Aorta (tissue), 5 donors: Measurements from ENCODE around the gene METAP1D. TPM values are rescaled to one million over a fixed set of nuclear protein-coding genes. Genes with fewer than 3 reads are reported as not detected.

Experiments
- ATAC-seq: fragments of 200-7000 bp; cut with Tn5 transposase; one replicate; pipeline ENCODE4 v1.9.1; 2022; ENCODE audit warnings: moderate library complexity; ENCODE audit not compliant: low FRiP score
- DNase-seq, 2 donors: peaks; one replicate each; pipeline ENCODE4 v3.0.0-alpha.2; 2020
- H3K27ac ChIP-seq, 2 donors: one replicate each; pipeline ENCODE4 v1.5.1; 2013; ENCODE audit warnings: low read length in 2 of 2, mild to moderate bottlenecking in 2 of 2, moderate library complexity in 2 of 2, control low read depth in 1 of 2, inconsistent platforms in 1 of 2, low read depth in 1 of 2
- H3K27me3 ChIP-seq, 2 donors: one replicate each; pipeline ENCODE4 v1.6.1; 2013; ENCODE audit warnings: control low read depth in 1 of 2, low read length in 1 of 2, mild to moderate bottlenecking in 1 of 2, moderate library complexity in 1 of 2; ENCODE audit not compliant: insufficient read depth in 2 of 2, control insufficient read depth in 1 of 2
- H3K36me3 ChIP-seq, 2 donors: one replicate each; pipeline ENCODE4 v1.6.1; 2013; ENCODE audit warnings: control low read depth in 1 of 2, low read length in 1 of 2, mild to moderate bottlenecking in 1 of 2; ENCODE audit not compliant: insufficient read depth in 2 of 2, control insufficient read depth in 1 of 2
- H3K4me1 ChIP-seq, 2 donors: one replicate each; pipeline ENCODE4 v1.6.1; 2013; ENCODE audit warnings: low read length in 2 of 2, control low read depth in 1 of 2, mild to moderate bottlenecking in 1 of 2, moderate library complexity in 1 of 2; ENCODE audit not compliant: insufficient read depth in 2 of 2, control insufficient read depth in 1 of 2
- H3K4me3 ChIP-seq, 2 donors: one replicate each; pipeline ENCODE4 v1.5.1; 2013; ENCODE audit warnings: low read length in 2 of 2, control low read depth in 1 of 2, mild to moderate bottlenecking in 1 of 2
- H3K9me3 ChIP-seq: one replicate; pipeline ENCODE4 v1.6.1; 2013; ENCODE audit warnings: mild to moderate bottlenecking, low read length; ENCODE audit not compliant: control insufficient read depth
- WGBS, 2 donors: extraction: QIAGEN DNeasy Blood & Tissue Kit; methylation state at CpG; one replicate each; pipeline ENCODE4 v1.1.7; 2013; 5-methylcytosine and 5-hydroxymethylcytosine counted together
- intact Hi-C, 2 donors: fragments of 100-400 bp; cut with DNase I; formaldehyde crosslinking; loops; one replicate each; pipeline versions ENCODE4 v1.14.2 to v1.15.0; 2022
- polyA plus RNA-seq, 2 donors: library from polyadenylated mRNA; stranded (reverse); fragments of 200-250 nt; gene quantifications; one replicate each; pipeline ENCODE4 v1.2.3, GENCODE V29; 2013
- total RNA-seq, 2 donors: library from RNA; stranded (reverse); fragmentation: NEBNext Ultra II Directional; extraction: Animal tissue kit (Norgen Biotek cat#: 25700); gene quantifications; one replicate each; pipeline ENCODE4 v1.2.1, GENCODE V29; 2021
- donor health status: healthy with polysubstance abuse.
- donor health status: Bipolar disorder and iron deficiency.
- donor health status: DM: no; HTN: no; CAD: no.
- donor health status: DM: no; HTN: no; CAD: no.
- donor health status: DM: yes; HTN: yes; CAD: no.

Gene METAP1D
- total and polyA plus RNA-seq, 4 donors, result 2.9 to 8.0 (median 4.2) TPM

- ATAC-seq (no peak), DNase-seq (no peak)
- Histone ChIP-seq H3K4me1 (no peaks in the 10 kb centered on the region), H3K4me3 (no peak overlapping the region), H3K36me3 (no peaks in the 10 kb centered on the region), H3K9me3 (no peaks in the 10 kb centered on the region), H3K27me3 (no peaks in the 10 kb centered on the region), H3K27ac (no peak overlapping the region)
- WGBS, 2 donors, result 98 to 100% methylated on average over 1 of the region's 1 CpG
- intact Hi-C loops, result no loop called here
Measured at GRCh38 chr2:172007372-172007771, 7.6 kb downstream of the METAP1D start.

- DNase-seq, result no peak
- H3K4me1 ChIP-seq, result no peaks in the 10 kb centered on the region
- no peaks in the 10 kb centered on the region for H3K36me3 ChIP-seq
- H3K27me3 ChIP-seq, result no peaks in the 10 kb centered on the region
- H3K4me3 ChIP-seq, result no peak overlapping the region
- 92 to 97% methylated on average over 4 of the region's 4 CpGs for WGBS, 2 donors
- no peak overlapping the region for H3K27ac ChIP-seq
- ATAC-seq, result no peak
- intact Hi-C loops, result no loop called here
- no peaks in the 10 kb centered on the region for H3K9me3 ChIP-seq
Measured at GRCh38 chr2:172009823-172010222, 10.1 kb downstream of the METAP1D start.

- Histone ChIP-seq H3K36me3 (no peaks in the 10 kb centered on the region), H3K4me1 (no peaks in the 10 kb centered on the region), H3K27me3 (no peaks in the 10 kb centered on the region), H3K27ac (no peak overlapping the region), H3K4me3 (no peak overlapping the region), H3K9me3 (no peaks in the 10 kb centered on the region)
- WGBS, 2 donors, result 75 to 76% methylated on average over 11 of the region's 11 CpGs
- no peak for ATAC-seq
- intact Hi-C loops, result no loop called here
- DNase-seq, result no peak
Measured at GRCh38 chr2:172011812-172012575, 12.2 kb downstream of the METAP1D start.

- H3K27me3 ChIP-seq, result no peaks in the 10 kb centered on the region
- intact Hi-C loops, result no loop called here
- H3K9me3 ChIP-seq, result no peaks in the 10 kb centered on the region
- H3K4me1 ChIP-seq, result no peaks in the 10 kb centered on the region
- no peaks in the 10 kb centered on the region for H3K36me3 ChIP-seq
- ATAC-seq (no peak), DNase-seq (no peak)
- 64 to 66% methylated on average over 9 of the region's 9 CpGs for whole genome bisulfite sequencing, 2 donors
- H3K27ac ChIP-seq, result no peak overlapping the region
- H3K4me3 ChIP-seq, result no peak overlapping the region
Measured at GRCh38 chr2:172012677-172013391, 13.1 kb downstream of the METAP1D start.

- ATAC-seq (no peak), DNase-seq (no peak)
- Histone ChIP-seq H3K9me3 (no peaks in the 10 kb centered on the region), H3K36me3 (no peaks in the 10 kb centered on the region), H3K27ac (no peak overlapping the region), H3K4me3 (no peak overlapping the region), H3K4me1 (no peaks in the 10 kb centered on the region), H3K27me3 (no peaks in the 10 kb centered on the region)
- intact Hi-C loops, result no loop called here
- 79 to 85% methylated on average over 4 of the region's 4 CpGs for WGBS, 2 donors
Measured at GRCh38 chr2:172013396-172013795, 13.6 kb downstream of the METAP1D start.

GRCh38 chr2:172021074-172021931, 21.6 kb downstream of the METAP1D start:
- intact Hi-C loops, result no loop called here
- 49% methylated on average over 8 of the region's 8 CpGs for WGBS, 2 donors
- DNase-seq (no peak), ATAC-seq (no peak)
- Histone ChIP-seq H3K4me1 (no peaks in the 10 kb centered on the region), H3K4me3 (no peak overlapping the region), H3K9me3 (no peaks in the 10 kb centered on the region), H3K27ac (no peak overlapping the region), H3K36me3 (no peaks in the 10 kb centered on the region), H3K27me3 (no peaks in the 10 kb centered on the region)

- ATAC-seq, result no peak
- intact Hi-C loops, result no loop called here
- Histone ChIP-seq H3K9me3 (no peaks in the 10 kb centered on the region), H3K27ac (no peak overlapping the region), H3K36me3 (no peaks in the 10 kb centered on the region), H3K27me3 (no peaks in the 10 kb centered on the region), H3K4me3 (peak overlapping the region in 1 of 2 donors; percentile 9), H3K4me1 (no peaks in the 10 kb centered on the region)
- no peak for DNase-seq
- WGBS, 2 donors, result 9 to 16% methylated on average over 5 of the region's 5 CpGs
Measured at GRCh38 chr2:172021955-172022354, 22.2 kb downstream of the METAP1D start.

GRCh38 chr2:172031536-172031935, 31.8 kb downstream of the METAP1D start:
- DNase-seq, result no peak
- no peaks in the 10 kb centered on the region for H3K9me3 ChIP-seq
- ATAC-seq, result no peak
- no peak overlapping the region for H3K27ac ChIP-seq
- intact Hi-C loops, result no loop called here
- H3K36me3 ChIP-seq, result no peaks in the 10 kb centered on the region
- 51 to 54% methylated on average over 4 of the region's 4 CpGs for WGBS, 2 donors
- H3K4me1 ChIP-seq, result no peaks in the 10 kb centered on the region
- H3K4me3 ChIP-seq, result no peak overlapping the region
- H3K27me3 ChIP-seq, result no peaks in the 10 kb centered on the region
